Activated gamma-delta T cell treated with anti-CD3 and anti-CD28 coated beads, Interleukin-2, amount 50 U/mL, for 16 hours (primary cell): Measurements from ENCODE around the gene GADL1.

Experiments used
- DNase-seq: peaks from one replicate; pipeline ENCODE4 v3.0.0-alpha.2; 2020; ENCODE audit warnings: low read depth

GADL1 gene

GRCh38 chr3:30720586-30721313, 173.7 kb downstream of the GADL1 start:
- no peak for DNase-seq

DNA sequence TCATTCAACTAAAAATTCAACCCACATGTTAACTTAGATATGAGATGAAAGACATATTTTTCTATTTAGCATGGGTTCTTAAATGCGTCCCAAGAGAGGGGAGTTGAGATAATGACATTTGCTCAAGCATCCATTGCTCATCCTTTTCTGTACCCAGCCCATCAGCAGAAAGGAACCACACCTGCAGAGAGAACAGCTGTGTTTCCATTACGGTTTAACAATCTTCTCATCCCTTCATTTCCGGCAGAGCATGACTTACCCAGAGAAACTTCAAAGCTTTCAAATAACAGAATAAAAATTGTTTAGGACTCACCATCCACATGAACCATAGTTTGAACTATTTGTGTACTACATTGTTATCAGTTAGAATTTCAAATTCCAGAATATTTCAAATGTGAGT, 174.9 kb downstream of the GADL1 start:
- DNase-seq, result no peak

DNA sequence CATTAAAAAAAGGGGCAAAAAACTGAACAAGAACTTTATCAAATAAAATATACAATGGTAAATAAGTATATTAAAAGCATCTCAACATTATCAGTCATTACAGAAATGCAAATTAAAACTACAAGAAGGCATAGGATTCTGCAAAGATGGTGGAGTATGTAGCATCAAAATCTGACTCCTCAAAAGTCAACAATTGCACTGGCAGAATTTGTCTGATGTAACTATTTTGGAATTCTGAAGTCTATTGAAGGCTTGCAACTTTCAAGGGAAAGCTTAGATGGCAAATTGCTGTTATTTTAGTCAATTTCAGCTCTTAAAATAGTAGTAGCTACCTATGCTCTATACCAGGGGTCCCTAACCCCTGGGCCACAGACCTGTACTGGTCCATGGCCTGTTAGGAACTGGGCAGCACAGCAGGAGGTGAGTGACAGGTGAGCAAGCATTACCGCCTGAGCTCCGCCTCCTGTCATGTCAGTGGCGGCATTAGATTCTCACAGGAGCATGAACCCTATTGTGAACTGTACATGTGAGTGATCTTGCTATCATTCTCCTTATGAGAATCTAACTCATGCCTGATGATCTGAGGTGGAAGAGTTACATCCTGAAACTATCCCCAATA, 180.5 kb downstream of the GADL1 start:
- DNase-seq, result no peak

GRCh38 chr3:30712991-30713390, 181.5 kb downstream of the GADL1 start:
- DNase-seq, result no peak

DNA sequence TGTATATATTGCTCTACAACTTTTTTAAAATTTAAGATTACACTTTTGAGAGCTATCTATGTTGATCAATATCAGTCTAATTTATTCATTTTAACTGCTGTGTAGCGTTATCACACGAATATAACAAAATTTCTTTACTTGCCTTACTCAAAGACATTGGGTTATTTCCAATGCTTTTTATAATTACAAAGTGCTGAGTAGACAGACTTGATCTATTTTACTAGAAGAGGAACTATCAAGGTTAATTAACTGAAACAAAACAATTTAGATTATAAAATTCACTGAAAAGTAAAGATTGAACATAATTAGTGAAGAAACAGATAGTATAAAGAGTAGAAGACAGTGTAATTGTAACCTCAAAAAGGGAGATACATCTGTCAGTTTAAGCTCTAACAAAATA, 182.6 kb downstream of the GADL1 start:
- DNase-seq, result no peak

GRCh38 chr3:30711151-30711550, 183.3 kb downstream of the GADL1 start:
- DNase-seq, result no peak

DNA sequence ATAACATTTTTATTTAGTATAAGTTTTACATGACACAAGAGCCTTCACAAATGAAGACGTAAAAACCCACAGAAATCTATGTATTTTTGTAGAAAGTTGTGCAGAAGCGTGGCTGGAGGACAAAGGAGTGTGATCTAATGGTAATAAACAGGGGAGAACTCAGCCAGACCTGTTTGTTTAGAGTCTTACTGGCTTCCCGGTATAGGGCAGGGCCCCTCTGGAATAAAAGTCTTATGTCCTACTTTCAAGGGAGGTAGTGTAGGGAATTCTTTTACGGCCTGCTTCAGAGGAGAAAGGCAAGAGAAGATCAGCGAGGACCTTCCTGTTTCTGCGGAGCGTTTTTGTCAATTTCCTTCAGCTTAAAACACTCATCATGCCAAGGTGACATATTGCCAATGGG, 184.4 kb downstream of the GADL1 start:
- no peak for DNase-seq

DNA sequence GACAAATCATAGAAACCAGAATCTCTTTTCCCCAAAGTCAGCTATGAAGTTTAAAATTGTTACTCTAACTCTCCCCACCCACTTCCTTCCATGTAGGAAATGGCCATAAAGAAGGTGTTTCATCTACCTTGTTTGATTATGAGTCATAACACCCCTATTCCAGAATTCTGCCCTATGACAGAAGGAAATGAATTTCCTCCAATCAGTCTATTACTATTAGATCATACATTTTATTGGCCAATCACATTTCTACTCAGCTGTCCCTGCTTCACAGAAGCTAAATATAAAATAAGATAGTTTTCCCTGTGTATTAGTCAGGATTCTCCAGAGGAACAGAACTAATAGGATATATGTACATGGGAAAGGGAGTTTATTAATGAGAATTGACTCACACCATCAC, 186.0 kb downstream of the GADL1 start:
- DNase-seq, result no peak

DNA sequence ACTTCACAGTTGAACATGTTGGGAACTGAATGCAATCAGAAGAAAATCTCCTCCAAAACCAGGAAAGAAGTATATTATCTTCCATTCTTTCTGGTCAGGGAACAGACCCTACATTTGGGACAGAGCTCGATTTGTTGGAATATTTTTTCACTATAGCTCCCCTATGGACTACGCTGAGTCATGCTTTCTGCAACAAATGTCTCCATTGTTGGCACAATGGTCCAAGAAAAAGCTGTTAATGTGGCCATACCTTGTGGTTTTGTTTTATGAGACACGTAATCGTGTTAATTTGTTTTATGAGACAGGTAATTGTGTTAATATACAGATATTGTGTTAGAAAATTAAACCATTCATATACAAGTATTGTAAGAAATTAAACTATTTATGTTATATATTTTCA, 186.6 kb downstream of the GADL1 start:
- DNase-seq, result no peak

GRCh38 chr3:30704931-30705890, 189.2 kb downstream of the GADL1 start:
- no peak for DNase-seq

DNA sequence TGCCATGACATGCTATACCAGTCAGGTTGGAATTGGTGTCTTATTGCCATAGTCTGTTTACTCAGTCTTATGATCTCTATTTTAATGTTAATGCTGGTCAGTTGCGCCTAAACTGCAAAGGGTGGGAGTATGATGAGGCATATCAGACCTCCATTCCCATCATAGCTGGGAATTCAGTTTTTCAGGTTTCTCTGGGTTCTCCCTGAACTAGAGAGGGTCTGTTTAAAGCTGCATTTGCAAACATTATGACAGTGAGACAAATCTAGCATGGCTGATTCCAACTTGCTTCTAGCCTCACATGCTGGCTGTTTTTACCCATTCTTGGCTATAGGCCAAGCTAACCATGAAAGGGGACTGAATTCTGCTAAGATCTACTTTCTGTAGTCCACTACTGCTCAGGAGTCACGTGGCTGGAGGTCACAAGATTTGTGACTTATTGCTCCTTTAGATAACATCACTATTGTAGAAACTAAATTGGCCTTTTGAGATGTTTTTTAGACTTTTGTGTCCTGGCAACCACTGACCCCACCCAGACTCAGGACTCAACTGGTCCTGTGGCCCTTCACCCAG, 191.5 kb downstream of the GADL1 start:
- DNase-seq, result no peak

DNA sequence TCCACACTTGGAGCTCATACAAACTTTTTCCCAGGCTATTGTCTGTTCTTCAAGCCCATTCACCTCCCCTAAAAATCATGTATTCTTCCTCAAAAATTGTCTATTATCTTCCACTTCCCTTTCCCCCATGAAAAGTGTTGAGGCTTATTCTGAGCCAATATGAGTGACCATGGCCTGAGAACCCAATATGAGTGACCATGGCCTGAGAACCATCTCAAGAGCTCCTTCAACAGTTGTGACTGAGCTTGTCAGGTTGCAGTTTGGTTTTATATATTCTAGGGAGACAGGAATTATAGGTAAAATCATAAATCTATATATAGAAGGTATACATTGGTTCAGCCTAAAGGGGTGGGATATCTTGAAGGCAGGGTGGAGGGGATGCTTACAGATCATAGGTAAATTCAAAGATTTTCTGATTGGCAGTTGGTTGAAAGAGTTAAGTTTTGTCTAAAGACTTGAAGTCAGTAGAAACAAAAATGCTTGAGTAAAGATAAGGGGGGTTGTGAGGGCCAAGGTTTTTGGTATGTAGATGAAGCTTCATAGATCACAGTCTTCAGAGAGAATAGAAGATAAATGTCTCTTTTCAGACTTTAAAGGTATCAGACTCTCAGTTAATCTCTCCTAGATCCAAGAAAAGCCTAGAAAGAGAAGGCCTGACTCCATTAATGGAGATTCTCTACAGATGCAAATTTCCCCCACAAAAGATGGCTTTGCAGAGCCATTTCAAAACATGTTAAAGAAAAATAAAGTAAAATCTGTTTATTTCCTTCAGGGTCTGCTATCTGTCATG, 192.2 kb downstream of the GADL1 start:
- no peak for DNase-seq

- DNase-seq, result no peak
Observed at GRCh38 chr3:30700702-30701321, 193.6 kb downstream of the GADL1 start.

DNA sequence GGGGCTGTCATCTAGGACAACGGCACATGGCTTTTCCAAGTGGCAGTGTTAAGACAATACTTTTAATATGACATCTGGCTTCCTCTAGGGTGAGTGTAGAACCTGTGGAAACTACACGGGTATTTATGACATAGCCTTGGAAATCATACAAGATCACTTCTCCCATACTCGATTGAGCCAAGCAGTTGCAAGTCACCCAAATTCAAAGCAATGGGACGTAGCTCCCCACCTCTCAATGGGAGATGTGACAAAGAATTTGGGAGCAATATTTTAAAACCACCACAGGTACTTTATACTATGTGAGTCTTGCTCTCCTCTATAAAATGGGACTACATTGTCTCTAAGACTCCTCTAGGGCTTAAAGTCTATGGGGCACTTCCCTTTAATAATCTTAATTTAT, 194.5 kb downstream of the GADL1 start:
- no peak for DNase-seq

- DNase-seq, result no peak
Observed at GRCh38 chr3:30698549-30698948, 195.9 kb downstream of the GADL1 start.

DNA sequence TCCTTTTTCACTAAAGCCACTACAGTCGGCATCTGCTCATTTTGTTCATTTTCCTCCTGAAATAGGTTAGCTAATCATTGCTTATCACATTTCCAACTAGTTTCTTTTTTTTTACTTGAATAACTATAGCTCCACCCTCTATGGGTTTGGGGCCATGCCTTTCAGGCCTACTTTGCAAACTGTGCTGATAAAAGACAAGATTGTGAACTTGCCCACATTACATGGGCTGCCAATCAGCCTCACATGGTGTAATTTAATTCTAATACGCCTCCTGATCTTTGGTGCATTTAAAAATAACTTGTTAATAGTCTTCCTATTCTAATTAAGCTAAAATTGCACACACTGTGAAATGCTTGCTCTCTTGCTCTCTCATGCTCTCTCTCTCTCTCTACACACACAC, 197.6 kb downstream of the GADL1 start:
- DNase-seq, result no peak

- DNase-seq, result no peak
Observed at GRCh38 chr3:30696403-30696819, 198.1 kb downstream of the GADL1 start.

GRCh38 chr3:30695302-30696061, 199.0 kb downstream of the GADL1 start:
- DNase-seq, result no peak

- no peak for DNase-seq
Observed at GRCh38 chr3:30694668-30695067, 199.8 kb downstream of the GADL1 start.

- DNase-seq, result no peak
Observed at GRCh38 chr3:30694148-30694547, 200.3 kb downstream of the GADL1 start.
